ENCODE measurements around the gene CERS6.

DNA sequence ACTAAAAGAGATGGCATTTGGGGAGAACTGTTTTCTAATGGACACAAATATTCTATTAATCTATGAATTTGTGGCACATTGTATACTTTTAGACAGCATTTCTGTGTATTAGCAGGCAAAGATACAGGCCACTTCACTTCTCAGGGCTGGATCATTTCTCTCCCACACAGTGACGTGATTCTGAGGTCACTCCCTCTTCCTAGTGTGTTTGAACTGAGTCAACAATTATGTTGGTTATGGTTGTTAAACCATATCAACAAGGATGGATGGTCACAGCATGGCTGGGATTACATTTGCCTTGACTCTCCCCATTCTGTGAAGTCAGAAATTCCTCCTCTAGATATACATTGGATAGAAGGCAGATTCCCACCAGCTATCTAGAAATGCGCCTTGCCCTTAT lies 358.0 kb downstream of the CERS6 start:
- TF ChIP-seq, protein P1, sequence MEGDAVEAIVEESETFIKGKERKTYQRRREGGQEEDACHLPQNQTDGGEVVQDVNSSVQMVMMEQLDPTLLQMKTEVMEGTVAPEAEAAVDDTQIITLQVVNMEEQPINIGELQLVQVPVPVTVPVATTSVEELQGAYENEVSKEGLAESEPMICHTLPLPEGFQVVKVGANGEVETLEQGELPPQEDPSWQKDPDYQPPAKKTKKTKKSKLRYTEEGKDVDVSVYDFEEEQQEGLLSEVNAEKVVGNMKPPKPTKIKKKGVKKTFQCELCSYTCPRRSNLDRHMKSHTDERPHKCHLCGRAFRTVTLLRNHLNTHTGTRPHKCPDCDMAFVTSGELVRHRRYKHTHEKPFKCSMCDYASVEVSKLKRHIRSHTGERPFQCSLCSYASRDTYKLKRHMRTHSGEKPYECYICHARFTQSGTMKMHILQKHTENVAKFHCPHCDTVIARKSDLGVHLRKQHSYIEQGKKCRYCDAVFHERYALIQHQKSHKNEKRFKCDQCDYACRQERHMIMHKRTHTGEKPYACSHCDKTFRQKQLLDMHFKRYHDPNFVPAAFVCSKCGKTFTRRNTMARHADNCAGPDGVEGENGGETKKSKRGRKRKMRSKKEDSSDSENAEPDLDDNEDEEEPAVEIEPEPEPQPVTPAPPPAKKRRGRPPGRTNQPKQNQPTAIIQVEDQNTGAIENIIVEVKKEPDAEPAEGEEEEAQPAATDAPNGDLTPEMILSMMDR (conservative IDR thresholded peaks at IDR 0.05), result no peak
- no peak for TF ChIP-seq EZH2 (IDR thresholded peaks at IDR 0.05; ENCODE audit: low read depth)
